ENCODE data around the gene C16orf90. TPM values are rescaled to one million over a fixed set of nuclear protein-coding genes. Genes with fewer than 3 reads are reported as not detected.

C16orf90 gene
- polyA plus RNA-seq, 1 experiment, result not detected

DNA sequence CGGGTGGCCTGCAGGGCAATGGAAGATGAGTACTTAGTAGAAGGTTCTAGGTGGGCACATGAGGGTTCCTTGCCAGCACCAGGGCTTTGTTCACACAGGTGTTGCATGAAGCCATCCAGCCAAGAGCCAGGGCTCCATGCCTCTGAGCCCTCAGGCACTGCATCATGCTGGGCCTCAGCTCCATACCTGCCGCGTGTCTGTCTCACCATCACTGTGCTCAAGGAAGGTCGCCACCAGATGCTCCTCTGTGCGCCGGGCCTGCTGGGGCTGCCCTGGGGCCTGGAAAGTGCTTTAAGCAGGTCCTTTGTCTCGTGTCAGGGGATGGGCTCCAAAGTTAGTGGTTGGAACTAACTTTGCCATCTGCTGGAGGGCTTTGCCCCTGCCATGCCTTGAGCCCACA lies 25.6 kb downstream of the C16orf90 start:
- Histone ChIP-seq H3K27me3 (ENCODE audit: control insufficient read depth, insufficient read depth, low read length) (no peaks in the 10 kb centered on the region), H3K4me3 (ENCODE audit: low read depth, low read length) (no peak overlapping the region), H3K36me3 (ENCODE audit: control insufficient read depth, insufficient read depth, low read length) (peaks cover 11% of the 10 kb centered on the region)
- CTCF ChIA-PET, result no interaction called here
- TF ChIP-seq, protein P1, sequence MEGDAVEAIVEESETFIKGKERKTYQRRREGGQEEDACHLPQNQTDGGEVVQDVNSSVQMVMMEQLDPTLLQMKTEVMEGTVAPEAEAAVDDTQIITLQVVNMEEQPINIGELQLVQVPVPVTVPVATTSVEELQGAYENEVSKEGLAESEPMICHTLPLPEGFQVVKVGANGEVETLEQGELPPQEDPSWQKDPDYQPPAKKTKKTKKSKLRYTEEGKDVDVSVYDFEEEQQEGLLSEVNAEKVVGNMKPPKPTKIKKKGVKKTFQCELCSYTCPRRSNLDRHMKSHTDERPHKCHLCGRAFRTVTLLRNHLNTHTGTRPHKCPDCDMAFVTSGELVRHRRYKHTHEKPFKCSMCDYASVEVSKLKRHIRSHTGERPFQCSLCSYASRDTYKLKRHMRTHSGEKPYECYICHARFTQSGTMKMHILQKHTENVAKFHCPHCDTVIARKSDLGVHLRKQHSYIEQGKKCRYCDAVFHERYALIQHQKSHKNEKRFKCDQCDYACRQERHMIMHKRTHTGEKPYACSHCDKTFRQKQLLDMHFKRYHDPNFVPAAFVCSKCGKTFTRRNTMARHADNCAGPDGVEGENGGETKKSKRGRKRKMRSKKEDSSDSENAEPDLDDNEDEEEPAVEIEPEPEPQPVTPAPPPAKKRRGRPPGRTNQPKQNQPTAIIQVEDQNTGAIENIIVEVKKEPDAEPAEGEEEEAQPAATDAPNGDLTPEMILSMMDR (IDR thresholded peaks at IDR 0.05; ENCODE audit: insufficient read depth, low read depth, low read length), result no peak
- POLR2A ChIA-PET, result no interaction called here
- no peak for DNase-seq (ENCODE audit: low read depth)

DNA sequence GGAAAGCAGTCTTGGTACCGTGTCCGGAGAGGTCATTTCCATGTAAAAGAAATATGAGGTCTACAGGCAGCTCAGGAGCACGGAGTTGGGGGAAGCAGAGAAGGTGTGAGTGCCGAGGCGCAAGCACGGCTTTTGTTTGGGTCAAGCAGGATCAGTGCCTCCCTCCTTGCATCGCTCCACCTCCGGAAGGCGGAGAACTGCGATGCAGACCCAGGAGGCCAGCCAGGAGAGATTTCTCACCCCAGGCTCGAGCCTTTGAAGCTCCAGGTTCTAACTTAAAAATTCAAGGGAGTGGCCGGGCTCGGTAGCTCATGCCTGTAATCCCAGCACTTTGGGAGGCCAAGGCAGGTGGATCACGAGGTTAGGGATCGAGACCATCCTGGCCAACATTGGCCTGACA lies 26.8 kb downstream of the C16orf90 start:
- no peak for DNase-seq (ENCODE audit: low read depth)
- POLR2A ChIA-PET, result no interaction called here
- no peak overlapping the region for H3K4me3 ChIP-seq (ENCODE audit: low read depth, low read length)
- H3K36me3 ChIP-seq (ENCODE audit: control insufficient read depth, insufficient read depth, low read length), result peaks cover 11% of the 10 kb centered on the region
- CTCF ChIA-PET, result no interaction called here
- H3K27me3 ChIP-seq (ENCODE audit: control insufficient read depth, insufficient read depth, low read length), result no peaks in the 10 kb centered on the region
- TF ChIP-seq, protein P1 (IDR thresholded peaks at IDR 0.05; ENCODE audit: insufficient read depth, low read depth, low read length), result no peak

- CTCF ChIA-PET, result no interaction called here
- no peak for DNase-seq (ENCODE audit: low read depth)
- Histone ChIP-seq H3K27me3 (ENCODE audit: control insufficient read depth, insufficient read depth, low read length) (no peaks in the 10 kb centered on the region), H3K4me3 (ENCODE audit: low read depth, low read length) (no peak overlapping the region), H3K36me3 (ENCODE audit: control insufficient read depth, insufficient read depth, low read length) (peaks cover 11% of the 10 kb centered on the region)
- POLR2A ChIA-PET, result no interaction called here
- TF ChIP-seq, protein P1 (IDR thresholded peaks at IDR 0.05; ENCODE audit: insufficient read depth, low read depth, low read length), result no peak
These were observed 27.4 kb downstream of the C16orf90 start for GRCh38 chr16:3467921-3468320.

- CTCF ChIA-PET, result interaction anchor here (1.0 kb wide), 1 partner anchor 33 kb away, joined by 5 read pairs; no protein-coding TSS in a partner anchor
- TF ChIP-seq, protein P1 (IDR thresholded peaks at IDR 0.05; ENCODE audit: insufficient read depth, low read depth, low read length), result no peak
- Histone ChIP-seq H3K27me3 (ENCODE audit: control insufficient read depth, insufficient read depth, low read length) (no peaks in the 10 kb centered on the region), H3K36me3 (ENCODE audit: control insufficient read depth, insufficient read depth, low read length) (peaks cover 11% of the 10 kb centered on the region), H3K4me3 (ENCODE audit: low read depth, low read length) (no peak overlapping the region)
- DNase-seq (ENCODE audit: low read depth), result no peak
- POLR2A ChIA-PET, result no interaction called here
These were observed 28.1 kb downstream of the C16orf90 start for GRCh38 chr16:3467182-3467581.

- TF ChIP-seq, protein P1 (IDR thresholded peaks at IDR 0.05; ENCODE audit: insufficient read depth, low read depth, low read length), result no peak
- H3K27me3 ChIP-seq (ENCODE audit: control insufficient read depth, insufficient read depth, low read length), result no peaks in the 10 kb centered on the region
- H3K36me3 ChIP-seq (ENCODE audit: control insufficient read depth, insufficient read depth, low read length), result peaks cover 11% of the 10 kb centered on the region
- DNase-seq (ENCODE audit: low read depth), result no peak
- ChIA-PET CTCF (interaction anchor here (0.6 kb wide), 1 partner anchor 112 kb away, joined by 3 read pairs; no protein-coding TSS in a partner anchor), POLR2A (no interaction called here)
- no peak overlapping the region for H3K4me3 ChIP-seq (ENCODE audit: low read depth, low read length)
These were observed 29.2 kb downstream of the C16orf90 start for GRCh38 chr16:3465911-3466584.

Measured in BJ (cell line).